NCI-H345 treated with DMSO at 0.1 percent for 48 hours (cell line): Measurements from ENCODE around the gene HSPB6.
"Not testable (repeated sequence)": the region's sequence is repeated elsewhere in the genome, so short reads cannot be mapped to it uniquely, and the experiment has no call there.

Experiments used
- DNase-seq: peaks from one replicate; lab custom pipeline; 2025; ENCODE audit not compliant: unreplicated experiment; lab: John Stamatoyannopoulos, UW

The HSPB6 gene

DNA sequence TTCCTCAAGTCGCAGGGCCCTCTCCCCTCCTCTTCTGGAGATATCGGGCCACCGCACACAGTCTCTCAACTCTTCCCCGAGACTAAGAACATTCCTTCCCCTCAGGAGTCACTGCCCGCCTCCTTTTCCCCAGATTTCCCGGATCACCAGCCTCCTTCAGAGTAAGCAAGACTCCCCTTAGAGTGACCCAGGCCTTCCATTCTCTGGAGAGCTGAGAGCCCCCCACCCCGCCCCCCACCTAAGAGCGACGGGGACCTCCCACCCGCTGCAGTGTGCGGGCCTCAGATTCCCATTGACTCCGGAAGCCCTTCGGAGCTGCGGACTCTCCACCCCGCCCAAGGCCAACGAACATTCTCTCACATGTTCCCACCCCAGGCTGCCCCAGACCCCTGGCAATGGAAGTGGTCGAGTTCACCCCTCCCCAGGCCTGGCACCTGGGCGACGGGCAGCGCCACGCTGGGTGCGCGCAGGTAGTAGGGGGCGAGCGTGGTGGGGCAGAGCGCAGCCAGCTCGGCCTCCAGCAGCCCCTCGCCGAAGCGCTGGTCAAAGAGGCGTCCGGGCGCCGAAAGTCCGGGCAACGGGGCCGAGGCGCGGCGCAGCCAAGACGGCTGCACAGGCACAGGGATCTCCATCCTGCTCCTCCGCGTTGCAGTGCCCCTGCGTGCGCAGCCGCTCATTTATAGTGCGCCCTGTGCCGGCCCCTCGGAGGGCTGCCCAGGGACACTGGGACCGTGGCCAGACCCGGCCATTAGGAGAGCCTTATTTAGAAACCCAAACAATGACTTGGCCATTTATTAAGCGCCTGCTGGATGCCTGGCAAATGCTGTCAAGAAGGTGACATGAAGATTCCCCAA is at the start of gene HSPB6:
Gene HSPB6 (minus strand): TSS at position 653 of the 854 bp plus-strand sequence. CDS start 21 bp downstream, at position 632.
- no peak for DNase-seq

DNA sequence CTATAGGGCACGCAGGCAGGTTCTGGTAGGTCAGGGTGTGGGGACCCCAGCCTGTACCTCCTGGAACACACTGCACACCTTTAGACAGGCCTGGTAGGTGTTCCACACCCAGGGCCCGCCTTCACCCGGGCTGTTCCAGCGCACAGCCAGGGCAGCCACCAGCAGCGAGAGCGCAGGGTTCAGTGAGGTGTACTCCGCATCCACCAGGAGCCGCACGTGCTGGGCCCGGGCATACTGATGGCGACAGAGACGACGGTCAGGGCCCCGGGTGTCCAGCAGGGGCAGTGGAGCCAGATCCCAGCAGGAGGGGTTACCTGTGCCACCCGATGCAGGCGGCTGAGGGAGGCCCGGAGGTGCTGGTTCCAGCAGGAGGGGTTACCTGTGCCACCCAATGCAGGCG is 49.8 kb upstream of the HSPB6 start:
- DNase-seq, result no peak

GRCh38 chr19:35805526-35806102 is 48.8 kb upstream of the HSPB6 start:
- DNase-seq, result peak; percentile 99

GRCh38 chr19:35801828-35802227 is 45.0 kb upstream of the HSPB6 start:
- no peak for DNase-seq

DNA sequence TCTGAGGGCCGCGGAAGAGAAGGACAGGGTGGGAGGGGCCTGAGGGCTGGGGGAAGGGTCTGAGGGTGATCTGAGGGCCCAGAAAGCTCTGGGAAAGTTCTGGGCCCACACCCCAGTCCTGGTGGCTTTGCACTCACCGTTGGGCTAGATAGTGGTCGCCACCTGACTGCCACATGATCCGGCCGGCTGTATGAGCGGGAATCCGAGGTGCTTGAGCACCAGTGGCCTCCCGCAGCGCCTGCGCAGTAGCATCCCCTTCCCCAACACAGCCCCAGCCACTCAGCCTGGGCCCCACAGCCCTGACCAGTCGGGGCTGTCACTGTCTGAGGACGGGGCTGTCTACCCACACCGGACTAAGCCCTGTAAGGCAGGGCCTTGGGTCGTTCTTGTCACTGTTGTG is 40.8 kb upstream of the HSPB6 start:
- no peak for DNase-seq

- no peak for DNase-seq
Observed at GRCh38 chr19:35796645-35797542, 40.1 kb upstream of the HSPB6 start.

- DNase-seq, result not testable (repeated sequence)
Observed at GRCh38 chr19:35795564-35795963, 38.7 kb upstream of the HSPB6 start.

GRCh38 chr19:35793381-35794165 is 36.7 kb upstream of the HSPB6 start:
- no peak for DNase-seq

DNA sequence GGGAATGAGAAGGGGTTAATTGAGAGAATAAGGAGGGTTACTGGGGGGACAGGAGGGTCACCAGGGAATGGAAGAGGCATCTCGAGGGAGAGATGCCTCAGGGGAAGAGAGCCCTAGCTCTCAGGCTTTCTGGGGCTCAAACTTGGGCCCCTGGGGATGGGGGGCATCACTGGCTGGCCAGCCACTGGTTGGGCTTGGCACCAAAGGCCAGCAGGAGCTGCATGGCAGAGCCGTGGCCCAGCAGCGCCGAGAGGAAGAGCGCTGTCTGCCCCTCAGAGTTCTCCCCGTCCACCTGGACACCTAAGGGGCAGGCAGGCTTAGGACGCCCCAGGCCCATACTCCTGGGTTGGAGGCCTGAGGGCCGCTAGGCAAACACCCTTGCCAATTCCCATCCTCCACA is 36.1 kb upstream of the HSPB6 start:
- DNase-seq, result no peak

GRCh38 chr19:35792312-35792711 is 35.5 kb upstream of the HSPB6 start:
- no peak for DNase-seq

DNA sequence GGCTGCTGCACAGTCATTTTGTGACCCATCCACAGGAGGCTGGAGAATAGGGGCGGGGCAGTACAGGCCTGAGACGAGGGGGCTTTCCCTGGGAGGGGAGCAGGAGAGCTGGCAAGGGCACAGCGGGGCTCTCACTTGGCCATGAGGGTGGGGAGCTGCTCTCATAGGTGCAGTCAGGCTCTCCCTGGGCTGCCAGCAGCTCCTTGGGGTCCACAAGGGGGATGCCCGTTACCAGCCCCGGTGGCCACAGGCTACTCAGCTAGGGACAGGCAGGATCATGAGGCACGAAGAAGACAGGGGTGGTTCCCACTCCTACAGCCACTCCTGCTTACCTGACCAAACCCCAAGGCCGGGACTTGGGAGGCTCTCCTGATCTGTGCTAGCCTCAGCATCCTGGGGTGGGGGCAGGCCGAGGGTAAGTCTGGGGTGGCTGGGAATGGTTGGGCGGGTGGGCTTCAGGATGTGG is 35.0 kb upstream of the HSPB6 start:
- DNase-seq, result no peak

DNA sequence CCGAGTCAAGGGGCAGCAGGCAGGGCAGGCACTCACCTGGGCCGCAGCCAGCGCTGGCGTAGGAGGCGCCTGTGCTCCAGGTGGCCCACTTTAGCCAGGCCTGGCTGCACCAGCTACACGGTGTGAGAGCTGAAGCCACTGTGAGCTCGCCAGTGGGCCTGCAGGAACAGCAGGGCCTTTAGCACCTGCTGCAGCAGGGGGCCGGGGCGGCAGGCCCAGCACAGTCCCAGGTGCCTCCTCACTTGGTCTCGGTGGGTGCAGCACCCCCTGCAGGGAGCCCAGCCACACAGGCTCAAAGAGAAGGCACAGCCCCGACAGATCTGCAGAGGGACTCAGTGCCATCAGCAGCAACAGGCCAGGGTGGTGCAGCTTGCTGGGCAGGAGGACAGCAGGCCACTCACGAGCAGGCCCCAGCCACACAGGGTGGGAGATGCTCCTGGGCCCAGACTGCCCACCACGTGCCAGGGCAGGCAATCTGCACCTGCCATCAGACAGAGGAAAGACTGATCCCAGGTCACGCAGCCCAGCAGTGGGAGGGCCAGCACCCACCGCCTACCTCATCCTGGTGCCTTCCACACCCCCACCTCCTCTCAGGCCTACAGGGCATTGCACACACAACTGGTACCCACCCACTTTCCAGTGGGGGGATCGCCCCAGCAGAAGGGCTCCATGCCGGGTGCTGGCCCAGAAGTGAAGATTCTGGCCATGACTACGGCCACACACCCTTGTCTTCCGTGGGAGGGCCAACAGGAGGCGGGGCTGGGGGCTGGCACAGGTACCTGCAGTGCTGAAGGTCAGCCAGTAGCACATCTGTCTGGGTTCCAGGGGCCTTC is 34.4 kb upstream of the HSPB6 start:
- DNase-seq, result peak; percentile 83

DNA sequence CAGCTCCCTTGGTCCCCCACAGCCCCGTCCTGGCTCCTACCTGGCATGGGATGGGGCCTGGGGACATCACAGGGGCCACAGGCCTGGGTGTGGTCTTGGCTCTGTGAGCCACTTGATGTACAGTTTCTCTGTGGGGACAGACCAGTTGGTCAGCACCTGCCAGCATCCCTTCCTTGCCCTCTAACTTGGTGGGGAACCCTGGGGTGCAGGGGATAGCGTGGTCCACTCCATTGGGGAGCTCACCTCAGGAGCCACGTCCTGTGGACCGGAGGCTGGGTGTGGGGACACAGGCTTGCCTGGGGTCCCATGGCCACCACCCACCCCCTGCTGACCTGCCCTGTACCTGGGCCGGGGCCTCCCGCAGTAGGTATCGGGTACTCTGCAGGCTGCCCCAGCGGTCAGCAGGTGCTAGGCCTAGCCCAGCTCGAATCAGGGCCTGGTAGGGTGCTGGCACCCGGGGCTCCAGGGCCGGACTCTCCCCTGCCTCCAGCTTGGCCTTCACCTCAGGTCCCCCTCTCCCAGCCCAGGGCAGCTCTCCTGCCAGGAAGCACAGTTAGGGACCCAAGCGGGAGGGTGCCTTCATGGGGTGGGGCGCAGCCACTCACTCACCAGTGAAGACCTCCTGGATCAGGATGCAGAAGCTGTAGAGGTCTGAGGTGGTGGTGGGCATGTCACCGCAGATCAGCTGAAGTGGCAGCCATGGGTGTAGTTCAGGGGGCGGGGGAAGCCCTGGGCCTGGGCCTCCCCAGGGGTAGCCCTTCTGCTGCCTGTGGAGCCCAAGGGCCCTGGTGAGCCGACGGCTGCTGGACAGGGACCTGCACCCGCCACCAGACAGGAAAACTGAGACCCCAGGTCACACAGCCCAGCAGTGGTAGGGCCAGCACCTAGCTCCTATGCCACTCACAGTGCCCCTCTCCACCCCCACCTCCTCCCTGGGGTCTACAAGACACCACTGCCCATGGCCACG is 33.4 kb upstream of the HSPB6 start:
- DNase-seq, result no peak

DNA sequence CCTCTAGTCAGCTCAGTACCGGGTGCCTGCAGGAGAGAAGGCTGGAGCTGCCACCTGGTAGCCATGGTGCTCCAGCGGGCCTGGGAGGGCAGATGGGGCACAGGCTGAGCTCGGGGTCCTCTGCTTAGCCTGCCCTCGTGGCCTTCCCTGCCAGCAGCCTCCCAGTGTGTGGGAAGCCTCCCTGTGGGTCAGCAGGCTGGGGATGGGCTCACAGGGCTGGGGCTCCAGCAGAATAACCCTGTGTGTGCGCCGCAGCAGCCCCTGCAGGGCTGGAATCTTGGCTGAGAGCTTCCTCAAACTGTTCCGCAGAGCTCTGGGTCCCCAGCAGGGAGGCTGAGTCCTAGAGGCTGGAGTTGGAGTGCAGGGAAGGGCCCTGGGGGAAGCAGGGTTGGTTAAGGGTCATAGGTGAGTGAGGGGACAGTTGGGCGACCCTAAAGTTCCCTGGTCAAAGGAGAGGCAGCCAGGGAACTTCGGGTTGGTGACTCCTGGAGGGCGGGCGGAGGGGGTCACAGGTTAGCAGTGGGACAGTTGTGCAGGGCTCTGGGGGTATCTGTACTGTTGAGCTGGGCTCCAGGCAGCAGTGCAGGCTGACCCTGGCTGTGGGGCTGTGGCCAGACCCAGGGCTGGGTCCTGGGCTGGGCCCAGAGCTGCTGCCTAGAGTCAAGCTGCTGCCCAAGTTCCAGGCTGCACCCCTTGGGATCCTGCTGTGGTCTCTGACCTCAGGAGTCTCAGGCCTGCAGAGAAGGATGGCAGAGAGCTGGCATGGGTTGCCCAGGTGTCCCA is 32.6 kb upstream of the HSPB6 start:
- no peak for DNase-seq

DNA sequence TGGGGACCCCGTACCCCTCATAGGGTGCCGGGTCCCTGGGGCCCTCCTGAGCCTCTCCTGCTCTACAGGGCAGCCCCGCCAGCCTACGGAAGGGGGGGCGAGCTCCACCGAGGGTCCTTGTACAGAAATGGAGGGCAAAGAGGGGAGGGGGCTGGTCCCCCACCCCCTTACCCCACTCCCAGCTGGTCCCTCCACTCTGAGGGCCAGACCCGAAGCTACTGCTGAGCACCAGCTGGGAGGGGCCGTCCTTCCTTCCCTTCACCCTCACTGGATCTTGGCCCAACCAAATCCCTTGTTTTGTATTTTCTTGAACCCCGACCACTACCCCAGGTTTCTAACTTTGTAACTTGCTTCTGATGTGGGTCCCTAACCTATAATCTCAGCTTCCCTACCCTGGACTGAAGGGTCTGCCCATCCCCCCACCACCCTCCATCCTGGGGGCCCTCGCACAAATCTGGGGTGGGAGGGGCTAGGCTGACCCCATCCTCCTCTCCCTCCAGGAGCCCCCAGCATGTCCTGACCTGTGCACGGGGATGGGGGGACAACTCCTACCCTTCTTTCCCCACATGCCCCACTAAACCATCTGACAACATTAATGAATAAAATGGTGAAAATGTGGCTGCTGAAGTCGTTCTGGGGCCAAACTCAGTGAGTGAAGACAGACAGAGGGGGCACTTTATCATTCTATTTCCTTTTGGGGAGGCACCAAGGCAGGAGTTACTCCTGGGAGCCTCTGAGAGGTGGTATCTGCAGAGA is 31.6 kb upstream of the HSPB6 start:
- DNase-seq, result no peak

- no peak for DNase-seq
Observed at GRCh38 chr19:35787227-35787799, 30.5 kb upstream of the HSPB6 start.
